GM12892 (cell line): ENCODE measurements around the gene TDG.

Source experiments
- DNase-seq: peaks from one replicate; pipeline ENCODE4 v3.0.0; 2011; ENCODE audit not compliant: insufficient read length
- FAIRE-seq: peaks from 2 replicates; lab custom pipeline; 2011; peaks lifted over from hg19 to GRCh38; lab: Jason Lieb, UNC
- POLR2A ChIP-seq: IDR thresholded peaks from 2 replicates; pipeline ENCODE4 v1.6.1; 2011; ENCODE audit warnings: low read depth, low read length, control low read depth
- POLR2AphosphoS5 ChIP-seq: IDR thresholded peaks from 2 replicates; pipeline ENCODE4 v1.6.1; 2011; ENCODE audit warnings: low read depth, low read length, control low read depth
- TAF1 ChIP-seq: IDR thresholded peaks from 2 replicates; pipeline ENCODE4 v1.6.1; 2011; ENCODE audit warnings: low read depth, mild to moderate bottlenecking, control low read depth, low read length, borderline replicate concordance

The TDG gene

DNA sequence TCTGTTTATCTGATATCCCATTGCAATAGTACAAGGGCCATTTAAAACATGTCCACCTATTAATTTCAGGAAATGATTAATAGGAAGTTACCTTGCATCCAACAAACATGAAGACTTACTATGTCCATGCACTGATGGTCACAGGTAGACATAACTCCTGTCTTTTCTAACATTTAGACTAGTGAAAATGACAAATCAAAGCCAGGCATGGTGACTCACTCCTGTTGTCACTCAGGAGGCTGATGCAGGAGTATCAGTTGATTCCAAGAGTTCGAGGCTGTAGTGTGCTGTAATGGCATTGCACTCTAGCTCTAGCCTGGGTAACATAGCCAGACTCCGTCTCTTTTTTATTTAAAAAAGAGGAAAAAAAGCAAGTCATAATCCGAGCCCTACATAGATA is 20.7 kb upstream of the TDG start:
- TF ChIP-seq POLR2AphosphoS5 = no peak
- no peak for TF ChIP-seq POLR2A
- no peak for TF ChIP-seq TAF1
- no peak for FAIRE-seq
- DNase-seq = no peak

- DNase-seq = no peak
- TF ChIP-seq POLR2AphosphoS5 = no peak
- TF ChIP-seq TAF1 = no peak
- TF ChIP-seq POLR2A = no peak; the same call in 1 of the 2 replicates
Observed at GRCh38 chr12:103947871-103948555, 17.7 kb upstream of the TDG start.

DNA sequence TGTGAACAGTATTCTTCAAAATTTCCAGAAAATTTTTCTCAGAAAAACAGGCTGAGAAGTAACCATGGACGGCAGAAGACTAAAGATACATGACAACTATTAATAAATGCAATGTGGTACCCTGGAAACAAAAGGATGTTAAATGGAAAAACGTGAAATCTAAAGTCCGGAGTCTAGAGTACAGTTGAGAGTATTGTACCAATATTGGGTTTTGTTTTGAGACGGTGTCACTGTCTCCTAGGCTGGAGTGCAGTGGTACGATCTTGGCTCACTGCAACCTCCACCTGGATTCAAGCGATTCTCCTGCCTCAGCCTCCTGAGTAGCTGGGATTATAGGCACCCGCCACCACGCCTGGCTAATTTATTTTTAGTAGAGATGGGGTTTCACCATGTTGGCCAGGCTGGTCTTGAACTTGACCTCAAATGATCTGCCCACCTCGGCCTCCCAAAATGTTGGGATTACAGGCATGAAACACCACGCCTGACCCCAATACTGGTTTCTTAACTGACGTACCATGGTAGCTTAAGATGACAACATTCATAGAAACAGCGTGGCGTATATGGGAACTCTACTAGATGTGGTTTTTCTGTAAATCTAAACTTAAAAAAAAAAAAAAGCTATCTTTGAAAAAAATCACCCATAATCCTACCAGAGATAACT is 16.8 kb upstream of the TDG start:
- TF ChIP-seq TAF1 = no peak
- TF ChIP-seq POLR2A = peak; percentile 64
- peak; percentile 67 for TF ChIP-seq POLR2AphosphoS5
- DNase-seq (no peak), FAIRE-seq (no peak)

More at GRCh38 chr12:103947871-103948555, 17.7 kb upstream of the TDG start:
- FAIRE-seq = no peak

DNA sequence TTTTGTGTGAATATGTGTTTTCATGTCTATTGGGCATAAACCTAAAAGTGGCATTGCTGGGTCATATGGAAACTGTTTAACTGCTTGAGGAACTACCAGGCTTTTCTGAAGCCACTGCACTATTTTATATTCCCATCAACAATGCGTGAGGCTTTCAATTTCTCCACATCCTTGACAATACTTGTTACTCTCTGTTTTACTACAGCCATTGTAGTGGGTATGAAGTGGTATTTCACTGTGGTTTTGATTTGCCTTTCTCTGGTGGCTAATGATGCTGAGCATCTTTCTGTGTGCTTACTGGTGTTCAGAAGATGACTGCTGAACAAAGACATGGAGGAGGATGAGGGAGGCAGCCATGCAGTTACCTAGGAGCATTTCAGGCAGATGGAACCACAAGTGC is 13.2 kb upstream of the TDG start:
- no peak for TF ChIP-seq POLR2AphosphoS5
- no peak for TF ChIP-seq TAF1
- no peak for TF ChIP-seq POLR2A
- DNase-seq (no peak), FAIRE-seq (no peak)

DNA sequence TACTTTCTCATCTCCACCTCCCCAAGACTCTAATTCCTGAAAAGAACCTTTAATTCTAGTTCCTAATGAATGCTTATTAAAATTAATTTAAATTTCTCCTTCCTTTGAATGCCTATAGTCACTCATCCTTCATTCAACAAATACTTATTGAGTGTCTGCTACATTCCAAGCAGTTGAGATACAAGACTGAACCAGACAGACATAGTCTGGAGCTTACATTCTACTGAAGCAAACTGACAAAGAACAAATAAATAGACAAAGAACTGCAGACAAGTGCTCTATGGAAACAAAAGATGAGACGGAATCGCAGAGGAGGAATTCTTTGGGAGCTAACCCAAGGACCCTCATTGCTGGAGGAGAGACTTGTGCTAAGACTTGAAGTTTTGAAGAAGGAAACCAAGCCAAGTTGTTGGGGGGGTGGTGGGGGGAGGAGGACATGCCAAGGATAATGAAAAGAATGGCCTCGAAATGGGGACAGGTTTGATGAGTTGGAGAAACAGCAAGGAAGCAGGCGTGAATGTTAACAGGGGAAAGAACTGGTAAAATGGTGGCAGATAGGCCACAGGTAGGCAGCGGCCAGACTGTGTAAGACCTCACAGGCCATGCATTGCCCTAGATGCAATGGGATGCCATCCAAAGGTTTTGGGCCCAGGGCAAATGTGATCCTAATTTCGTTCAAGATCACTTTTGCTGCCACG is 9.7 kb upstream of the TDG start:
- FAIRE-seq (no peak), DNase-seq (no peak)
- no peak for TF ChIP-seq POLR2AphosphoS5
- TF ChIP-seq POLR2A = no peak
- no peak for TF ChIP-seq TAF1

GRCh38 chr12:103956509-103957027 is 9.1 kb upstream of the TDG start:
- no peak for TF ChIP-seq POLR2A
- TF ChIP-seq POLR2AphosphoS5 = no peak
- no peak for TF ChIP-seq TAF1
- DNase-seq (no peak), FAIRE-seq (no peak)

GRCh38 chr12:103957865-103958388 is 7.7 kb upstream of the TDG start:
- no peak for DNase-seq
- TF ChIP-seq POLR2AphosphoS5 (no peak), TAF1 (no peak), POLR2A (no peak)
- FAIRE-seq = no peak

GRCh38 chr12:103958621-103959020 is 7.1 kb upstream of the TDG start:
- TF ChIP-seq POLR2A (no peak), TAF1 (no peak), POLR2AphosphoS5 (no peak)
- FAIRE-seq (no peak), DNase-seq (no peak)

GRCh38 chr12:103960616-103961227 is 5.0 kb upstream of the TDG start:
- DNase-seq (no peak), FAIRE-seq (no peak)
- TF ChIP-seq TAF1 (no peak), POLR2AphosphoS5 (no peak), POLR2A (no peak)

DNA sequence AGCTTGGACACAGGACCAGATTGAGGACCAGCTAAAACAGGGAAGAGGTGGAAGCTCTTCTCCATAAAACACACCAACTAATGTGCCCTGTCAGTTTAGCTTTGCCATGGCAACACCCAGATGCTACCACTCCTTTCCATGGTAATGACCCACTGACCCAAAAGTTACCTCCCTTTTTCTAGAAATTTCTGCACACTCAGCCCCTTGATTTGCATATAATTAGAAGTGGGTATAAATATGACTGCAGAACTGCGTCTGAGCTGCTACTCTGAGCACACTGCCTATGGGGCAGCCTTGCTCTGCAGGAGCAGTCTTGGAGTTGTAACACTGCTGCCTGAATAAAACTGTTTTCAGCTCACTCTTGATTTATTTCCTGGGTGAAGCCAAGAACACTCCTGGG is 3.2 kb upstream of the TDG start:
- no peak for DNase-seq
- TF ChIP-seq POLR2A (peak; percentile 67), POLR2AphosphoS5 (peak; percentile 65; the same call in 1 of the 2 replicates), TAF1 (no peak)
- FAIRE-seq = no peak

DNA sequence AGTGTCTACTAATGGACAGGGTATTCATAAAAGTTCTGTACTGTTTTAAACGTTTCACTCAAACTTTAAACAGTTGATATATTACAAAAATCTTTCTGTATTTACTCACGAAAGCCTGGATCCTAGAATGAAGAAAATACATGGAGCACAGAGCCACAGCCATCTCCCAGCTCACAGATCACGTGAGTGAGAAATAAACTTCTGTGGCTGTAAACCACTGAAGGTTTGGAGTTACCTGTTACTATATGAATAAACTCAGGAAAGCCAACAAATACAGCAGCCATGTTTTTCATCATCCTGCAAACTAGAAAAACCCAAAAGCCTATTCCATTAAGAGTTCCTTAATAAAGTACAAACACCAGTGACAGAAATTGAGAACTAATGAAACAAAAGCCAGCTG is 867 bp upstream of the TDG start:
- TF ChIP-seq POLR2AphosphoS5 (no peak), TAF1 (no peak), POLR2A (no peak)
- DNase-seq (no peak), FAIRE-seq (no peak)
